HepG2 (cell line): ENCODE results near the gene MFAP3L. TPM values are rescaled to one million over a fixed set of nuclear protein-coding genes. Genes with fewer than 3 reads are reported as not detected.

ENCODE experiments used
- ATAC-seq: fragments of 200-7000 bp; cut with Tn5 transposase; 3 replicates; pipeline ENCODE4 v1.9.1; 2020; ENCODE audit warnings: mild to moderate bottlenecking, moderate library complexity
- BruUV-seq: library from RNA; stranded (reverse); fragments of 400-500 nt; replicated peaks from 2 replicates; lab custom pipeline; 2021; lab: Mats Ljungman, UMichigan
- CTCF ChIA-PET: fragments of 300-600 bp; formaldehyde crosslinking; extraction: SDS; loops from one replicate; lab custom pipeline; 2021; ENCODE audit warnings: low total read pairs, inconsistent platforms, low intra/inter-chr PET ratio; lab: Yijun Ruan, JAX
- POLR2A ChIA-PET: fragments of 350-600 bp; sonication (Branson Sonifier 250); formaldehyde crosslinking; loops from one replicate; lab custom pipeline; 2020; ENCODE audit warnings: antibody characterized with exemption, inconsistent platforms; lab: Yijun Ruan, JAX
- DNase-seq: peaks from one replicate; pipeline ENCODE4 v3.0.0-alpha.2; 2015; ENCODE audit warnings: low spot score
- FAIRE-seq: peaks from 3 replicates; lab custom pipeline; 2011; peaks lifted over from hg19 to GRCh38; lab: Jason Lieb, UNC
- H2AFZ ChIP-seq: one replicate; pipeline ENCODE4 v1.6.1; 2011; ENCODE audit warnings: low read length, inconsistent platforms
- H3K27ac ChIP-seq: fragments of 300-600 bp; 3 replicates; pipeline ENCODE4 v1.8.0; 2011; ENCODE audit warnings: mixed run types, mild to moderate bottlenecking, mixed read lengths, low read length, inconsistent platforms; ENCODE audit not compliant: insufficient read depth; ENCODE audit errors: extremely low read length
- H3K27me3 ChIP-seq, 2 experiments: fragments of 200-600 bp in 1 of 2; 2 replicates in 1 of 2; 3 replicates in 1 of 2; pipeline versions ENCODE4 v1.6.0 to v1.8.0; 2011; ENCODE audit warnings: low read length in 2 of 2, mild to moderate bottlenecking in 2 of 2, moderate library complexity in 2 of 2, inconsistent platforms in 1 of 2; ENCODE audit not compliant: insufficient read depth in 2 of 2, control insufficient read depth in 1 of 2
- H3K36me3 ChIP-seq, 2 experiments: fragments of 200-600 bp in 1 of 2; replicated peaks in 1 of 2; 2 replicates in 1 of 2; 3 replicates in 1 of 2; pipeline versions ENCODE4 v1.5.1 to v1.8.0; 2011; ENCODE audit warnings: low read length in 2 of 2, inconsistent platforms in 1 of 2; ENCODE audit not compliant: insufficient read depth in 2 of 2, control insufficient read depth in 1 of 2
- H3K4me1 ChIP-seq: 2 replicates; pipeline ENCODE4 v1.5.1; 2012; ENCODE audit warnings: low read length, inconsistent platforms; ENCODE audit not compliant: insufficient read depth
- H3K4me2 ChIP-seq: 2 replicates; pipeline ENCODE4 v1.6.0; 2011; ENCODE audit warnings: low read depth, low read length, inconsistent platforms
- H3K4me3 ChIP-seq, 3 experiments: fragments of 200-600 bp in 1 of 3; sonication (generic), shearing (Covaris generic) in 1 of 3; replicated peaks in 1 of 3; 2 replicates each; pipeline ENCODE4 v1.5.1; 2011 to 2016; ENCODE audit warnings: low read length in 3 of 3, inconsistent platforms in 2 of 3, low read depth in 2 of 3, mild to moderate bottlenecking in 2 of 3, control low read depth in 1 of 3, mixed read lengths in 1 of 3; ENCODE audit not compliant: insufficient read depth in 1 of 3
- H3K79me2 ChIP-seq: one replicate; pipeline ENCODE4 v1.6.1; 2011; ENCODE audit warnings: low read length, inconsistent platforms; ENCODE audit not compliant: insufficient read depth
- H3K9ac ChIP-seq: 2 replicates; pipeline ENCODE4 v1.6.0; 2011; ENCODE audit warnings: mild to moderate bottlenecking, low read depth, low read length, inconsistent platforms; ENCODE audit not compliant: insufficient read depth
- H3K9me3 ChIP-seq: 2 replicates; pipeline ENCODE4 v1.5.1; 2012; ENCODE audit warnings: mild to moderate bottlenecking, low read length
- H4K20me1 ChIP-seq: 2 replicates; pipeline ENCODE4 v1.6.0; 2011; ENCODE audit warnings: inconsistent platforms, mild to moderate bottlenecking, low read length, moderate library complexity; ENCODE audit not compliant: insufficient read depth
- HDAC1 ChIP-seq: sonication (generic); formaldehyde crosslinking; IDR thresholded peaks from 2 replicates; pipeline ENCODE4 v1.5.1; 2020; ENCODE audit warnings: mild to moderate bottlenecking, missing genetic modification reagents
- HNRNPLL ChIP-seq: fragments of 200-400 bp; formaldehyde crosslinking; IDR thresholded peaks from 2 replicates; pipeline ENCODE4 v1.6.1; 2017; ENCODE audit warnings: mild to moderate bottlenecking, low read depth, low read length; ENCODE audit not compliant: poor library complexity, severe bottlenecking
- HOXD1 ChIP-seq: sonication (generic); formaldehyde crosslinking; IDR thresholded peaks from 2 replicates; pipeline ENCODE4 v1.5.0; 2020; ENCODE audit warnings: missing genetic modification reagents
- MAZ ChIP-seq, 2 experiments: sonication (generic) in 1 of 2; formaldehyde crosslinking in 1 of 2; IDR thresholded peaks; 2 replicates each; pipeline versions ENCODE4 v1.5.0 to v1.6.1; 2012 to 2020; ENCODE audit warnings: low read depth in 2 of 2, mild to moderate bottlenecking in 2 of 2, borderline replicate concordance in 1 of 2, improper control_type of control experiment in 1 of 2, low read length in 1 of 2, missing genetic modification reagents in 1 of 2, moderate library complexity in 1 of 2
- MNT ChIP-seq: fragments of 450-650 bp; IDR thresholded peaks from 2 replicates; pipeline ENCODE4 v1.6.1; 2016
- REPIN1 ChIP-seq: sonication (generic); formaldehyde crosslinking; IDR thresholded peaks from 2 replicates; pipeline ENCODE4 v1.8.0; 2022; ENCODE audit warnings: missing genetic modification reagents, low read depth, mild to moderate bottlenecking, borderline replicate concordance
- SALL1 ChIP-seq: sonication (generic); formaldehyde crosslinking; IDR thresholded peaks from 2 replicates; pipeline ENCODE4 v1.8.0; 2022; ENCODE audit warnings: mild to moderate bottlenecking, missing genetic modification reagents
- SPEN ChIP-seq: sonication (generic); formaldehyde crosslinking; IDR thresholded peaks from 2 replicates; pipeline ENCODE4 v1.5.1; 2020; ENCODE audit warnings: low read depth, mild to moderate bottlenecking, missing genetic modification reagents
- ZFP62 ChIP-seq: sonication (generic); formaldehyde crosslinking; IDR thresholded peaks from 2 replicates; pipeline ENCODE4 v1.4.0; 2020; ENCODE audit warnings: missing genetic modification reagents
- ZNF260 ChIP-seq: sonication (generic); formaldehyde crosslinking; IDR thresholded peaks from 2 replicates; pipeline ENCODE4 v1.4.0; 2020; ENCODE audit warnings: missing genetic modification reagents, low read depth, mild to moderate bottlenecking, borderline replicate concordance
- ZNF564 ChIP-seq: sonication (generic); formaldehyde crosslinking; IDR thresholded peaks from 2 replicates; pipeline ENCODE4 v1.8.1; 2023; ENCODE audit warnings: mild to moderate bottlenecking, missing genetic modification reagents
- ZNF570 ChIP-seq: sonication (generic); formaldehyde crosslinking; IDR thresholded peaks from 2 replicates; pipeline ENCODE4 v1.4.0; 2020; ENCODE audit warnings: mild to moderate bottlenecking, missing genetic modification reagents, borderline replicate concordance
- ZNF589 ChIP-seq: sonication (generic); formaldehyde crosslinking; conservative IDR thresholded peaks from 2 replicates; pipeline ENCODE4 v1.8.0; 2022; ENCODE audit warnings: mild to moderate bottlenecking, moderate library complexity, missing genetic modification reagents
- ZSCAN9 ChIP-seq: IDR thresholded peaks from 2 replicates; pipeline ENCODE4 v1.6.1; 2016; ENCODE audit warnings: borderline replicate concordance
- WGBS: methylation state at CpG from one replicate; pipeline ENCODE4 v1.1.6; 2017; ENCODE audit warnings: low lambda C conversion rate; 5-methylcytosine and 5-hydroxymethylcytosine counted together
- in situ Hi-C: cut with HindIII; loops from 2 replicates; pipeline ENCODE4 v1.10.0; 2017; ENCODE audit warnings: low pct_unique_long_range_greater_than_20kb; ENCODE audit not compliant: extremely low pct_ligation_motif_present
- intact Hi-C: fragments of 100-400 bp; cut with micrococcal nuclease; formaldehyde crosslinking; loops from one replicate; pipeline ENCODE4 v1.10.0; 2022; ENCODE audit not compliant: unreplicated experiment
- polyA plus RNA-seq, 8 experiments: library from polyadenylated mRNA; depleted of rRNA in 3 of 8; stranded (reverse) in 7 of 8; unstranded in 1 of 8; fragments of >200 nt; fragmentation: Illumina TruSeq in 4 of 8; extraction: Trizol in 4 of 8; gene quantifications; 2 replicates each; pipeline versions ENCODE4 v1.2.1 to v1.2.3, GENCODE V29; 2011 to 2016; ENCODE audit warnings: low read depth in 4 of 8, missing spikeins in 1 of 8, mixed read lengths in 1 of 8; ENCODE audit not compliant: insufficient read depth in 1 of 8
- total RNA-seq, 5 experiments: library from RNA; depleted of rRNA; stranded (reverse); fragments of >200 nt; fragmentation: Illumina TruSeq; extraction: Trizol; gene quantifications; 2 replicates each; pipeline ENCODE4 v1.2.3, GENCODE V29; 2016; ENCODE audit warnings: low read depth in 1 of 5
- TF ChIP-seq, protein P1 (sequence below): IDR thresholded peaks from 2 replicates; pipeline ENCODE4 v1.6.1; 2016; ENCODE audit warnings: missing compliant biosample characterization, missing genetic modification reagents, borderline replicate concordance
- TF ChIP-seq, protein P2 (sequence below): sonication (generic); formaldehyde crosslinking; IDR thresholded peaks from 2 replicates; pipeline ENCODE4 v1.4.0; 2020; ENCODE audit warnings: missing genetic modification reagents
- TF ChIP-seq, protein P3 (sequence below): sonication (generic); formaldehyde crosslinking; IDR thresholded peaks from 2 replicates; pipeline ENCODE4 v1.4.0; 2020; ENCODE audit warnings: mild to moderate bottlenecking, missing genetic modification reagents
- TF ChIP-seq, protein P4 (sequence below): IDR thresholded peaks from 2 replicates; pipeline ENCODE4 v1.6.1; 2012; ENCODE audit warnings: low read depth, low read length, improper control_type of control experiment

The MFAP3L gene
- total and polyA plus RNA-seq, 2 of the 13 experiments (the other 11 are each of a cell fraction or from before 2014, with no cell fraction given): 1.5 to 3.6 TPM

DNA sequence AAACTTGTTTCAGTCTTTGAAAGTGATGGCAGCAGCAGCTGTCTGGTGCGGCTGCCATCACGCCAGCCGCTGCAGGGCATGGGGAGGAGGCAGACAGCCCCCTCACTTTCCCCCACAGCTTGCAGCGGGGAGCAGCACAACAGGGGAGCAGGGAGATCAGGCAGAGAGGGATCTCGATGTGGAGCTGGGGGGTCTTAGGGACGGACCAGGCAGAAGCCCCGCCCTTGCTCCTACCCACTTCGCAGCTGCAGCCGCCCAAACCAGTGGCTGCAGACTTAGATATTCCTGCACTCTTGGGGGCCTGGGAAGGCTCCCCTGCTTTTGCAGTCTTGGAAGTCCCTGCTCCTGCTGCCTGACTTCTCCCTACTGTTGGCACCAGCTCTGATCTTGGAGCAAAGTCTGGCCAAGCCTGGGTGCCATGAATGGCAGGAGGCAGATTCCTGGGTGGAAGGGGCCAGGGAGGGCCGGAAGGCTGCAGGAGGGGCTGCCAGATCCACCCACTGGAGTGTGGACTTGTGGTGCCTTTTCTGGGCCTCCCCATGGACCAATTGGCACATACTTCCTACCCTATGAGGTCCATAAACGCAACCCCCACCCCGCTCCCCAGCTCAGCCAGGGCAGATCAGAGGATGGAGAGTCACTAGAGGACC is 14.0 kb upstream of the MFAP3L start (continued):
- TF ChIP-seq MAZ (IDR thresholded peaks at IDR 0.05; ENCODE audit: borderline replicate concordance, low read depth, low read length): no peak
- TF ChIP-seq MAZ (CRISPR knock-in tag; IDR thresholded peaks at IDR 0.05; ENCODE audit: low read depth): no peak
- no peak for TF ChIP-seq ZFP62 (CRISPR knock-in tag)
- no peak for TF ChIP-seq HOXD1 (CRISPR knock-in tag)
- no peak for TF ChIP-seq ZNF564 (CRISPR knock-in tag)

DNA sequence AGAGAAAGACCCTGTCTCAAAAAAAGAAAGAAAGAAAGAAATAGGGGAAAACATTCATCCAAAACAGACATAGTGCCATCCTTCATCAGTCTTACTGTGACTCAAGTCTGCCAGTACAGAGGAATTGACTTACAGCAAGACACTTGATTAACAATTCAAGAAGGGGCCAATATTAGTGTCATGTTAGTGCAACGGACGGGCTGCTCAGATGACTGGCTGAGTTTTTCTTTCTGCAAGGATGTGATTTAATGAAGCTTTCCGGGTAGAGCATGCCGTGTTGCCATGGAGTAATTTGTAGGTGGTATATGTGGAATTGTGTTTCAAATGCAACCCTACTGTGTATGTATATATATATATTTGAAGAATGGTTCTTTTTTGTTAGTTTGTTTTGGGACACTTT is 12.6 kb upstream of the MFAP3L start:
- in situ Hi-C loops (no loop called here), intact Hi-C loops (no loop called here)
- Histone ChIP-seq H3K79me2 (no peaks in the 10 kb centered on the region), H3K27me3 (no peaks in the 10 kb centered on the region), H3K9ac (no peak overlapping the region), H3K9me3 (no peaks in the 10 kb centered on the region), H3K4me1 (no peaks in the 10 kb centered on the region), H2AFZ (no peak overlapping the region), H3K27ac (no peak overlapping the region), H4K20me1 (no peaks in the 10 kb centered on the region), H3K4me3 (no peak overlapping the region), H3K36me3 (no peaks in the 10 kb centered on the region), H3K4me2 (no peak overlapping the region)
- POLR2A ChIA-PET: no interaction called here
- ATAC-seq (no peak), DNase-seq (no peak), FAIRE-seq (no peak)
- WGBS: 22% methylated on average over 4 of the region's 4 CpGs
- CTCF ChIA-PET: no interaction called here
- no TSS peak for BruUV-seq
- TF ChIP-seq SALL1 (CRISPR knock-in tag) (no peak), SPEN (no peak), ZSCAN9 (CRISPR knock-in tag) (no peak), ZNF570 (CRISPR knock-in tag) (no peak), ZNF260 (CRISPR knock-in tag) (no peak), MNT (no peak), ZNF589 (no peak), HDAC1 (CRISPR knock-in tag) (no peak), REPIN1 (CRISPR knock-in tag) (no peak), HNRNPLL (no peak)
- TF ChIP-seq, protein P1, sequence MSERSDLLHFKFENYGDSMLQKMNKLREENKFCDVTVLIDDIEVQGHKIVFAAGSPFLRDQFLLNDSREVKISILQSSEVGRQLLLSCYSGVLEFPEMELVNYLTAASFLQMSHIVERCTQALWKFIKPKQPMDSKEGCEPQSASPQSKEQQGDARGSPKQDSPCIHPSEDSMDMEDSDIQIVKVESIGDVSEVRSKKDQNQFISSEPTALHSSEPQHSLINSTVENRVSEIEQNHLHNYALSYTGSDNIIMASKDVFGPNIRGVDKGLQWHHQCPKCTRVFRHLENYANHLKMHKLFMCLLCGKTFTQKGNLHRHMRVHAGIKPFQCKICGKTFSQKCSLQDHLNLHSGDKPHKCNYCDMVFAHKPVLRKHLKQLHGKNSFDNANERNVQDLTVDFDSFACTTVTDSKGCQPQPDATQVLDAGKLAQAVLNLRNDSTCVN: no peak
- TF ChIP-seq, protein P2, sequence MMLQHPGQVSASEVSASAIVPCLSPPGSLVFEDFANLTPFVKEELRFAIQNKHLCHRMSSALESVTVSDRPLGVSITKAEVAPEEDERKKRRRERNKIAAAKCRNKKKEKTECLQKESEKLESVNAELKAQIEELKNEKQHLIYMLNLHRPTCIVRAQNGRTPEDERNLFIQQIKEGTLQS (CRISPR knock-in tag): no peak
- TF ChIP-seq, protein P3, sequence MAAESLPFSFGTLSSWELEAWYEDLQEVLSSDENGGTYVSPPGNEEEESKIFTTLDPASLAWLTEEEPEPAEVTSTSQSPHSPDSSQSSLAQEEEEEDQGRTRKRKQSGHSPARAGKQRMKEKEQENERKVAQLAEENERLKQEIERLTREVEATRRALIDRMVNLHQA: no peak
- TF ChIP-seq, protein P4, sequence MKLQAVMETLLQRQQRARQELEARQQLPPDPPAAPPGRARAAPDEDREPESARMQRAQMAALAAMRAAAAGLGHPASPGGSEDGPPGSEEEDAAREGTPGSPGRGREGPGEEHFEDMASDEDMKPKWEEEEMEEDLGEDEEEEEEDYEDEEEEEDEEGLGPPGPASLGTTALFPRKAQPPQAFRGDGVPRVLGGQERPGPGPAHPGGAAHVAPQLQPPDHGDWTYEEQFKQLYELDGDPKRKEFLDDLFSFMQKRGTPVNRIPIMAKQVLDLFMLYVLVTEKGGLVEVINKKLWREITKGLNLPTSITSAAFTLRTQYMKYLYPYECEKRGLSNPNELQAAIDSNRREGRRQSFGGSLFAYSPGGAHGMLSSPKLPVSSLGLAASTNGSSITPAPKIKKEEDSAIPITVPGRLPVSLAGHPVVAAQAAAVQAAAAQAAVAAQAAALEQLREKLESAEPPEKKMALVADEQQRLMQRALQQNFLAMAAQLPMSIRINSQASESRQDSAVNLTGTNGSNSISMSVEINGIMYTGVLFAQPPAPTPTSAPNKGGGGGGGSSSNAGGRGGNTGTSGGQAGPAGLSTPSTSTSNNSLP: no peak
